B cell (primary cell): Measurements from ENCODE around the gene TENM4. TPM values are rescaled to one million over a fixed set of nuclear protein-coding genes. Genes with fewer than 3 reads are reported as not detected.

Experiments used
- ATAC-seq: fragments of 200-7000 bp; cut with Tn5 transposase; one replicate; pipeline ENCODE4 v1.10.0; 2021; ENCODE audit warnings: low read depth, mild to moderate bottlenecking, moderate number of reproducible peaks, moderate library complexity
- CTCF ChIA-PET: fragments of 350-600 bp; sonication (Branson Sonifier 250); formaldehyde crosslinking; loops from one replicate; lab custom pipeline; 2021; ENCODE audit warnings: antibody characterized with exemption, inconsistent platforms; lab: Charles Lee
- POLR2A ChIA-PET: fragments of 350-600 bp; sonication (Branson Sonifier 250); formaldehyde crosslinking; loops from one replicate; lab custom pipeline; 2021; ENCODE audit warnings: antibody characterized with exemption; lab: Charles Lee
- DNase-seq: peaks from one replicate; pipeline ENCODE4 v3.0.0; 2013
- H2AFZ ChIP-seq: 2 replicates; pipeline ENCODE4 v1.6.1; 2012; ENCODE audit warnings: mild to moderate bottlenecking, low read depth, low read length; ENCODE audit not compliant: insufficient read depth, poor library complexity, severe bottlenecking
- H3K27ac ChIP-seq, 2 donors: 1 replicate in 1 of 2; 2 replicates in 1 of 2; pipeline ENCODE4 v1.5.1; 2012 to 2013; ENCODE audit warnings: low read length in 2 of 2, mild to moderate bottlenecking in 2 of 2, moderate library complexity in 1 of 2
- H3K27me3 ChIP-seq, 4 experiments: fragments of 200-600 bp in 1 of 4; sonication (generic) in 1 of 4; replicated peaks in 1 of 4; 1 replicate in 2 of 4; 2 replicates in 2 of 4; pipeline versions ENCODE4 v1.6.1 to v1.7.0; 2013 to 2016; ENCODE audit warnings: low read length in 3 of 4, mild to moderate bottlenecking in 2 of 4, mixed read lengths in 1 of 4, moderate library complexity in 1 of 4; ENCODE audit not compliant: insufficient read depth in 4 of 4, control insufficient read depth in 3 of 4; ENCODE audit errors: control extremely low read depth in 1 of 4
- H3K36me3 ChIP-seq, 2 experiments: replicated peaks in 1 of 2; 1 replicate in 1 of 2; 2 replicates in 1 of 2; pipeline versions ENCODE4 v1.6.1 to v1.7.1; 2013; ENCODE audit warnings: low read length in 1 of 2; ENCODE audit not compliant: insufficient read depth in 2 of 2, control insufficient read depth in 1 of 2; ENCODE audit errors: control extremely low read depth in 1 of 2, extremely low read depth in 1 of 2
- H3K4me1 ChIP-seq, 2 donors: fragments of 200-600 bp in 1 of 2; sonication (generic) in 1 of 2; 1 replicate in 1 of 2; 2 replicates in 1 of 2; pipeline versions ENCODE4 v1.5.1 to v1.6.1; 2013 to 2017; ENCODE audit warnings: low read length in 2 of 2; ENCODE audit not compliant: control insufficient read depth in 2 of 2, insufficient read depth in 2 of 2
- H3K4me2 ChIP-seq: replicated peaks from 2 replicates; pipeline ENCODE3; 2012; ENCODE audit warnings: mild to moderate bottlenecking, low read depth, low read length; ENCODE audit not compliant: poor library complexity, severe bottlenecking
- H3K4me3 ChIP-seq, 5 experiments: fragments of 200-600 bp in 1 of 5; sonication (generic) in 1 of 5; 1 replicate in 3 of 5; 2 replicates in 2 of 5; pipeline versions ENCODE4 v1.5.1 to v1.7.0; 2011 to 2016; ENCODE audit warnings: low read length in 4 of 5, mild to moderate bottlenecking in 4 of 5, low read depth in 2 of 5, control low read depth in 1 of 5, moderate library complexity in 1 of 5; ENCODE audit not compliant: insufficient read depth in 1 of 5; ENCODE audit errors: control extremely low read depth in 1 of 5, extremely low read depth in 1 of 5
- H3K79me2 ChIP-seq: fragments of 200-600 bp; sonication (generic); one replicate; pipeline ENCODE4 v1.6.0; 2016; ENCODE audit warnings: low read length; ENCODE audit not compliant: control insufficient read depth, insufficient read depth
- H3K9ac ChIP-seq: fragments of 200-600 bp; sonication (generic); 2 replicates; pipeline ENCODE4 v1.6.1; 2017; ENCODE audit warnings: mild to moderate bottlenecking, low read length, moderate library complexity
- H3K9me3 ChIP-seq, 3 donors: one replicate each; pipeline versions ENCODE4 v1.6.1 to v1.7.1; 2013; ENCODE audit warnings: low read length in 2 of 3; ENCODE audit not compliant: control insufficient read depth in 2 of 3, insufficient read depth in 1 of 3; ENCODE audit errors: control extremely low read depth in 1 of 3
- H4K20me1 ChIP-seq: 2 replicates; pipeline ENCODE4 v1.6.0; 2012; ENCODE audit warnings: mild to moderate bottlenecking, low read length; ENCODE audit not compliant: insufficient read depth, control insufficient read depth, poor library complexity, severe bottlenecking
- H3K27ac Mint-ChIP-seq: one replicate; pipeline ENCODE4 v1.8.0; 2021; ENCODE audit warnings: mixed read lengths
- H3K27me3 Mint-ChIP-seq: one replicate; pipeline ENCODE4 v1.8.0; 2021; ENCODE audit warnings: mixed read lengths
- H3K4me1 Mint-ChIP-seq: one replicate; pipeline ENCODE4 v1.8.0; 2021; ENCODE audit warnings: mixed read lengths
- H3K4me3 Mint-ChIP-seq: one replicate; pipeline ENCODE4 v1.8.0; 2021; ENCODE audit warnings: mixed read lengths
- H3K9me3 Mint-ChIP-seq: one replicate; pipeline ENCODE4 v1.8.0; 2022; ENCODE audit warnings: mixed read lengths; ENCODE audit not compliant: insufficient read depth
- CTCF ChIP-seq: fragments of 200-600 bp; IDR thresholded peaks from one replicate; pipeline ENCODE4 v1.8.0; 2022; ENCODE audit warnings: antibody characterized with exemption, mild to moderate bottlenecking
- EZH2 ChIP-seq: IDR thresholded peaks from 2 replicates; pipeline ENCODE4 v1.6.1; 2012; ENCODE audit warnings: borderline replicate concordance, low read depth, mild to moderate bottlenecking, moderate library complexity, low read length; ENCODE audit not compliant: insufficient read depth, poor library complexity, severe bottlenecking
- WGBS: methylation state at CpG from one replicate; pipeline ENCODE4 v1.1.5; 2013; ENCODE audit warnings: missing lambda C conversion rate; ENCODE audit not compliant: insufficient coverage; 5-methylcytosine and 5-hydroxymethylcytosine counted together
- intact Hi-C: fragments of 100-400 bp; cut with micrococcal nuclease; formaldehyde crosslinking; loops from one replicate; pipeline ENCODE4 v1.10.0; 2022
- polyA plus RNA-seq: library from polyadenylated mRNA; depleted of rRNA; stranded (reverse); fragments of >200 nt; gene quantifications from 2 replicates; pipeline ENCODE4 v1.2.3, GENCODE V29; 2012
- total RNA-seq, 2 donors: library from RNA; stranded (reverse); fragments of 120-200 nt in 1 of 2; gene quantifications; 1 replicate in 1 of 2; 2 replicates in 1 of 2; pipeline versions ENCODE4 v1.2.3 to v1.2.4, GENCODE V29; 2013 to 2022

The TENM4 gene
- total and polyA plus RNA-seq, 2 donors (not counting 1 experiment from before 2014, with no cell fraction given) = 0.09 to 5.7 TPM

GRCh38 chr11:78651136-78651775 lies 789.6 kb downstream of the TENM4 start:
- H3K4me3 ChIP-seq = no peak overlapping the region
- H3K27me3 ChIP-seq = peaks cover 0 to 3% (median 0%) of the 10 kb centered on the region in 4 experiments
- peaks cover 26% of the 10 kb centered on the region for H3K27me3 Mint-ChIP-seq
- 81% methylated on average over 7 of the region's 13 CpGs for WGBS
- DNase-seq (no peak), ATAC-seq (no peak)
- no peak overlapping the region for H3K9ac ChIP-seq
- H2AFZ ChIP-seq = no peak overlapping the region
- no peak overlapping the region for H3K4me3 Mint-ChIP-seq
- no peaks in the 10 kb centered on the region for H3K4me1 ChIP-seq
- H3K9me3 ChIP-seq = no peaks in the 10 kb centered on the region
- no peak overlapping the region for H3K4me2 ChIP-seq
- H3K9me3 Mint-ChIP-seq = no peaks in the 10 kb centered on the region
- POLR2A ChIA-PET = no interaction called here
- intact Hi-C loops = no loop called here
- no peaks in the 10 kb centered on the region for H3K4me1 Mint-ChIP-seq
- H3K36me3 ChIP-seq = no peaks in the 10 kb centered on the region
- H3K27ac Mint-ChIP-seq = no peak overlapping the region
- no peaks in the 10 kb centered on the region for H3K79me2 ChIP-seq
- TF ChIP-seq CTCF = no peak
- no peak for TF ChIP-seq EZH2
- H4K20me1 ChIP-seq = no peaks in the 10 kb centered on the region
- CTCF ChIA-PET = no interaction called here
- H3K27ac ChIP-seq = no peak overlapping the region

GRCh38 chr11:78649361-78650215 lies 791.2 kb downstream of the TENM4 start:
- no peaks in the 10 kb centered on the region for H3K4me1 ChIP-seq
- Mint-ChIP-seq H3K9me3 (no peaks in the 10 kb centered on the region), H3K27ac (no peak overlapping the region), H3K4me3 (no peak overlapping the region), H3K4me1 (no peaks in the 10 kb centered on the region), H3K27me3 (peaks cover 34% of the 10 kb centered on the region)
- no peaks in the 10 kb centered on the region for H4K20me1 ChIP-seq
- H3K4me3 ChIP-seq = no peak overlapping the region
- no peaks in the 10 kb centered on the region for H3K36me3 ChIP-seq
- ChIA-PET CTCF (no interaction called here), POLR2A (no interaction called here)
- H3K27ac ChIP-seq = no peak overlapping the region
- no peaks in the 10 kb centered on the region for H3K9me3 ChIP-seq
- H2AFZ ChIP-seq = no peak overlapping the region
- H3K9ac ChIP-seq = no peak overlapping the region
- 93% methylated on average over 6 of the region's 10 CpGs for WGBS
- no peaks in the 10 kb centered on the region for H3K79me2 ChIP-seq
- no peak overlapping the region for H3K4me2 ChIP-seq
- H3K27me3 ChIP-seq = peaks cover 0 to 3% (median 0%) of the 10 kb centered on the region in 4 experiments
- intact Hi-C loops = loop anchor here (10.0 kb wide), 1 partner anchor 1505 kb away; no protein-coding TSS in a partner anchor
- ATAC-seq (no peak), DNase-seq (no peak)
- TF ChIP-seq CTCF = no peak
- TF ChIP-seq EZH2 = no peak
